ENCODE results near the gene TEDC1. TPM values are rescaled to one million over a fixed set of nuclear protein-coding genes. Genes with fewer than 3 reads are reported as not detected.

The TEDC1 gene
- total RNA-seq, 1 experiment from 2014 or later: 30.3 TPM

DNA sequence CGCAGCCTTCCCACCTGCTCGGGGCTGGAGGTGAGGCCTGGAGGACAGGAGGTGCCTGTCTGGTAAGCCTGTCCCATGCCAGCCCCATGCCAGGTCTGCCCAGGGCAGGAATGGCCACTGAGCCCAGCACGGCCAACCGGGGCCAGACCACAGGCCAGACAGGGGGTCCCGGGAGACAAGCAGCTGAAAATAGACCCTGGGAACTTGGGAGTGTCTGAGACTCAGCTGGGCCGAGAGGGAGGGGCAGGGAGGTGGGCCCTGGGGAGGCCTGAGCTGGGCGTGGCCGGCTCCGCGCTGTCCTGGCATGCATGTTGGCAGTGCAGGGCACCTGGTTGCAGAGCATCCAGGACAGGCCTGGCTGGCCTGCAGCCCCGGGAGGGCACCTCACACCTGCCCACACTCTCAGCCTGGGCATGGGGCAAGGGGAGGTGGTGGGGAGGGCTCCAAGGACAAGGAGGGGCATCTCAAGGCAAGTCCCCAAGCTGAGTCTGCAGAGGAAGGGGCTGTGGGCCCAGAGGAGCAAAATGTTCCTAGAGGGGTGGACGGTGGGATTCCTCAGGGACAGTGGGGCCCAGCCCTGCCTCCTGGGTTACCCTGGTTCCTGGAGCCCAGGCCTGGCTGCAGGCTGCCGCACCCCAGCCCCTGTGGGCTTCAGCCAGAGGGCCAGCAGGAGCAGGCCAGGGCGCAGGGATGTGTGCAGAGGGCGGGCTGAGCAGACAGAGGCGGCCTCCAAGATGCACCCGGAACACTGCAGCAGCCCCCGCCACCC lies 7.6 kb upstream of the TEDC1 start:
- ChIA-PET POLR2A (no interaction called here), CTCF (no interaction called here)
- H3K9me3 Mint-ChIP-seq (ENCODE audit: unreplicated experiment): no peaks in the 10 kb centered on the region
- Histone ChIP-seq H3K4me3 (ENCODE audit: low read depth, low read length) (no peak overlapping the region), H3K36me3 (ENCODE audit: control insufficient read depth, insufficient read depth, low read length) (no peaks in the 10 kb centered on the region), H3K9me3 (no peaks in the 10 kb centered on the region), H3K27me3 (replicated peaks; ENCODE audit: control insufficient read depth, insufficient read depth, low read length) (no peaks in the 10 kb centered on the region; the same call in 1 of the 2 replicates), H3K4me1 (peaks cover 42% of the 10 kb centered on the region)
- no peak overlapping the region for H3K4me3 Mint-ChIP-seq (ENCODE audit: unreplicated experiment)
- peaks cover 4% of the 10 kb centered on the region for H3K27me3 Mint-ChIP-seq (ENCODE audit: insufficient read depth, unreplicated experiment)
- no peaks in the 10 kb centered on the region for H3K36me3 Mint-ChIP-seq (ENCODE audit: insufficient read depth, unreplicated experiment)
- H3K27ac Mint-ChIP-seq (ENCODE audit: unreplicated experiment): no peak overlapping the region
- H3K4me1 Mint-ChIP-seq (ENCODE audit: low read depth, unreplicated experiment): peaks cover 13% of the 10 kb centered on the region
- intact Hi-C loops (cut with micrococcal nuclease; ENCODE audit: unreplicated experiment): no loop called here
- TF ChIP-seq, protein P1, sequence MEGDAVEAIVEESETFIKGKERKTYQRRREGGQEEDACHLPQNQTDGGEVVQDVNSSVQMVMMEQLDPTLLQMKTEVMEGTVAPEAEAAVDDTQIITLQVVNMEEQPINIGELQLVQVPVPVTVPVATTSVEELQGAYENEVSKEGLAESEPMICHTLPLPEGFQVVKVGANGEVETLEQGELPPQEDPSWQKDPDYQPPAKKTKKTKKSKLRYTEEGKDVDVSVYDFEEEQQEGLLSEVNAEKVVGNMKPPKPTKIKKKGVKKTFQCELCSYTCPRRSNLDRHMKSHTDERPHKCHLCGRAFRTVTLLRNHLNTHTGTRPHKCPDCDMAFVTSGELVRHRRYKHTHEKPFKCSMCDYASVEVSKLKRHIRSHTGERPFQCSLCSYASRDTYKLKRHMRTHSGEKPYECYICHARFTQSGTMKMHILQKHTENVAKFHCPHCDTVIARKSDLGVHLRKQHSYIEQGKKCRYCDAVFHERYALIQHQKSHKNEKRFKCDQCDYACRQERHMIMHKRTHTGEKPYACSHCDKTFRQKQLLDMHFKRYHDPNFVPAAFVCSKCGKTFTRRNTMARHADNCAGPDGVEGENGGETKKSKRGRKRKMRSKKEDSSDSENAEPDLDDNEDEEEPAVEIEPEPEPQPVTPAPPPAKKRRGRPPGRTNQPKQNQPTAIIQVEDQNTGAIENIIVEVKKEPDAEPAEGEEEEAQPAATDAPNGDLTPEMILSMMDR (IDR thresholded peaks at IDR 0.05; ENCODE audit: insufficient read depth in 1 of 2, low read depth in 1 of 2, low read length in 1 of 2, severe bottlenecking in 1 of 2, unreplicated experiment in 1 of 2): no peak
- BruUV-seq (replicated peaks): no TSS peak
- no peak for DNase-seq

- Mint-ChIP-seq H3K27ac (ENCODE audit: unreplicated experiment) (peak overlapping the region; percentile 9), H3K36me3 (ENCODE audit: insufficient read depth, unreplicated experiment) (no peaks in the 10 kb centered on the region), H3K9me3 (ENCODE audit: unreplicated experiment) (no peaks in the 10 kb centered on the region), H3K27me3 (ENCODE audit: insufficient read depth, unreplicated experiment) (peaks cover 4% of the 10 kb centered on the region), H3K4me3 (ENCODE audit: unreplicated experiment) (no peak overlapping the region), H3K4me1 (ENCODE audit: low read depth, unreplicated experiment) (peaks cover 13% of the 10 kb centered on the region)
- no peaks in the 10 kb centered on the region for H3K9me3 ChIP-seq
- TF ChIP-seq, protein P1 (IDR thresholded peaks at IDR 0.05; ENCODE audit: insufficient read depth in 1 of 2, low read depth in 1 of 2, low read length in 1 of 2, severe bottlenecking in 1 of 2, unreplicated experiment in 1 of 2): no peak
- ChIA-PET CTCF (no interaction called here), POLR2A (no interaction called here)
- no peak overlapping the region for H3K4me3 ChIP-seq (ENCODE audit: low read depth, low read length)
- peaks cover 50% of the 10 kb centered on the region for H3K4me1 ChIP-seq
- no peaks in the 10 kb centered on the region for H3K36me3 ChIP-seq (ENCODE audit: control insufficient read depth, insufficient read depth, low read length)
- BruUV-seq (replicated peaks): no TSS peak
- intact Hi-C loops (cut with micrococcal nuclease; ENCODE audit: unreplicated experiment): no loop called here
- no peaks in the 10 kb centered on the region; the same call in 1 of the 2 replicates for H3K27me3 ChIP-seq (replicated peaks; ENCODE audit: control insufficient read depth, insufficient read depth, low read length)
- no peak for DNase-seq
Observed at GRCh38 chr14:105484069-105484996, 6.7 kb upstream of the TEDC1 start.

DNA sequence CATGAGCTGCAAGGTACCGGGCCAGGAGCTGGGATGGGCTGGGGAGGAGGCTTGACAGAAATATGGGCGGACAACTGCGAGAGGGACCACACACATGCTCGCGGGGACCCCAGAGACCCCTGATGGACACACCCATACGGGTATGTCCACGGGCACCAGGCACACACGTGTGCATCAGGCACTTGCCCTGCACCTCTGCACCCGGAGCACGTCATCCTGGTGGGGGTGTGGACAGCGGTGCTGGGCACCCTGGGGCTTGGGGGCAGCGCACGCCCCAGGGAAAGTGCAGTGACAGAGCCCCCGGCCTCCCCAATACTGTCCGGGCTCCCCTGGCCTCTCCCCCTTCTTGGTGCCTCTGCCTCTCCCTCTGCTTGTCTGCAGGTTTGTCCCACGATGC lies 6.1 kb upstream of the TEDC1 start:
- no peak overlapping the region for H3K4me3 ChIP-seq (ENCODE audit: low read depth, low read length)
- intact Hi-C loops (cut with micrococcal nuclease; ENCODE audit: unreplicated experiment): loop anchor here (5.0 kb wide), 1 partner anchor 508 kb away; the partner anchor contains the start of gene AHNAK2
- Mint-ChIP-seq H3K4me1 (ENCODE audit: low read depth, unreplicated experiment) (peaks cover 8% of the 10 kb centered on the region), H3K4me3 (ENCODE audit: unreplicated experiment) (no peak overlapping the region), H3K36me3 (ENCODE audit: insufficient read depth, unreplicated experiment) (no peaks in the 10 kb centered on the region), H3K27ac (ENCODE audit: unreplicated experiment) (no peak overlapping the region), H3K27me3 (ENCODE audit: insufficient read depth, unreplicated experiment) (peaks cover under 1% of the 10 kb centered on the region), H3K9me3 (ENCODE audit: unreplicated experiment) (no peaks in the 10 kb centered on the region)
- no TSS peak for BruUV-seq (replicated peaks)
- ChIA-PET POLR2A (no interaction called here), CTCF (no interaction called here)
- peaks cover 52% of the 10 kb centered on the region for H3K4me1 ChIP-seq
- no peaks in the 10 kb centered on the region for H3K27me3 ChIP-seq (replicated peaks; ENCODE audit: control insufficient read depth, insufficient read depth, low read length)
- DNase-seq: no peak
- no peaks in the 10 kb centered on the region for H3K36me3 ChIP-seq (ENCODE audit: control insufficient read depth, insufficient read depth, low read length)
- TF ChIP-seq, protein P1 (IDR thresholded peaks at IDR 0.05; ENCODE audit: insufficient read depth in 1 of 2, low read depth in 1 of 2, low read length in 1 of 2, severe bottlenecking in 1 of 2, unreplicated experiment in 1 of 2): no peak
- H3K9me3 ChIP-seq: no peaks in the 10 kb centered on the region

Data from Caco-2 (cell line).